ENCODE measurements around the gene PTPN13. TPM values are rescaled to one million over a fixed set of nuclear protein-coding genes. Genes with fewer than 3 reads are reported as not detected.

Gene PTPN13
- total and polyA plus RNA-seq, 8 donors, result 1.9 to 9.1 (median 6.7) TPM

DNA sequence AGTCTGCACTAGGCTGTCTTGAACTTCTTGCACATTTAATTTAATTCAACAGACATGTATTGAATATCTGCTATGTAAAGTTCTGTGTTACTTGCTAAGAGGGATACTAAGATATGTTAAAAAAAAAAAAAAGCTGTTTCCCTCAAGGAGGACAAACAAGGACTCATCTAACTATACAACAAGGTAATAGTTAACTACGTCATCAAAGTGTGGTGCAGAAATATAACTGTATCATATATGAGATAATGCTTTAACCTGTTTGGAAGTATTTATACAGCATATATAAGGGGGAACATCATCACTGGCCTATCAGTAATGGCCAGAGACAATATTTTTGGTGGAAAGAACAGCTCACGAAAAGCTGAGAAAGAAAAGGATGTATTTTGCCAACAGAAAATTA lies 89.9 kb downstream of the PTPN13 start:
- no peaks in the 10 kb centered on the region for H3K4me1 ChIP-seq
- intact Hi-C loops (cut with DNase I), result no loop called here
- TF ChIP-seq, protein P1, sequence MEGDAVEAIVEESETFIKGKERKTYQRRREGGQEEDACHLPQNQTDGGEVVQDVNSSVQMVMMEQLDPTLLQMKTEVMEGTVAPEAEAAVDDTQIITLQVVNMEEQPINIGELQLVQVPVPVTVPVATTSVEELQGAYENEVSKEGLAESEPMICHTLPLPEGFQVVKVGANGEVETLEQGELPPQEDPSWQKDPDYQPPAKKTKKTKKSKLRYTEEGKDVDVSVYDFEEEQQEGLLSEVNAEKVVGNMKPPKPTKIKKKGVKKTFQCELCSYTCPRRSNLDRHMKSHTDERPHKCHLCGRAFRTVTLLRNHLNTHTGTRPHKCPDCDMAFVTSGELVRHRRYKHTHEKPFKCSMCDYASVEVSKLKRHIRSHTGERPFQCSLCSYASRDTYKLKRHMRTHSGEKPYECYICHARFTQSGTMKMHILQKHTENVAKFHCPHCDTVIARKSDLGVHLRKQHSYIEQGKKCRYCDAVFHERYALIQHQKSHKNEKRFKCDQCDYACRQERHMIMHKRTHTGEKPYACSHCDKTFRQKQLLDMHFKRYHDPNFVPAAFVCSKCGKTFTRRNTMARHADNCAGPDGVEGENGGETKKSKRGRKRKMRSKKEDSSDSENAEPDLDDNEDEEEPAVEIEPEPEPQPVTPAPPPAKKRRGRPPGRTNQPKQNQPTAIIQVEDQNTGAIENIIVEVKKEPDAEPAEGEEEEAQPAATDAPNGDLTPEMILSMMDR (IDR thresholded peaks at IDR 0.05), result no peak
- 86 to 92% methylated on average over 2 of the region's 2 CpGs for WGBS, 2 donors
- no peaks in the 10 kb centered on the region for H3K27me3 ChIP-seq
- DNase-seq, result no peak
- H3K9me3 ChIP-seq, result no peaks in the 10 kb centered on the region
- FAIRE-seq, result no peak
- no peaks in the 10 kb centered on the region for H3K36me3 ChIP-seq
- H3K4me3 ChIP-seq, result no peak overlapping the region
- no peak for ATAC-seq
- H3K27ac ChIP-seq, result no peak overlapping the region

DNA sequence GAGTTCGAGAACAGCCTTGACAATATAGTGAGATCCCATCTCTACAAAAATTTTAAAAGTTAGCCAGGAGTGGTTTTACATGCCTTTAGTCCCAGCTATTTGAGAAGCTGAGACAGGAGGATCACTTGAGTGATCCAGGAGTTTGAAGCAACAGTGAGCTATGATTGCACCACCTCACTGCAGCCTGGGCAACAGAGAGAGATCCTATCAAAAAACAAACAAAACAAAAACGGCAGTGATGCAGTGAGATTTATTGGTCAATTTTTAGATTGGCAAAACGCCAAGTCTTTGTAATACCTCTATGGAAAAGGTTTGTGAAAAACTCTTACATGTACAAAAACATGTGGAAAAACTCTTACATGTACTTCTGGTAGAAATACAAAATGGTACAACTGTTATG lies 91.3 kb downstream of the PTPN13 start:
- 36 to 40% methylated on average over 3 of the region's 3 CpGs for WGBS, 2 donors
- TF ChIP-seq, protein P1 (IDR thresholded peaks at IDR 0.05), result no peak
- no peak for ATAC-seq
- H3K4me3 ChIP-seq, result no peak overlapping the region
- no peak for FAIRE-seq
- no peaks in the 10 kb centered on the region for H3K9me3 ChIP-seq
- no peak overlapping the region for H3K27ac ChIP-seq
- H3K4me1 ChIP-seq, result no peaks in the 10 kb centered on the region
- H3K36me3 ChIP-seq, result no peaks in the 10 kb centered on the region
- H3K27me3 ChIP-seq, result no peaks in the 10 kb centered on the region
- no peak for DNase-seq
- intact Hi-C loops (cut with DNase I), result no loop called here

DNA sequence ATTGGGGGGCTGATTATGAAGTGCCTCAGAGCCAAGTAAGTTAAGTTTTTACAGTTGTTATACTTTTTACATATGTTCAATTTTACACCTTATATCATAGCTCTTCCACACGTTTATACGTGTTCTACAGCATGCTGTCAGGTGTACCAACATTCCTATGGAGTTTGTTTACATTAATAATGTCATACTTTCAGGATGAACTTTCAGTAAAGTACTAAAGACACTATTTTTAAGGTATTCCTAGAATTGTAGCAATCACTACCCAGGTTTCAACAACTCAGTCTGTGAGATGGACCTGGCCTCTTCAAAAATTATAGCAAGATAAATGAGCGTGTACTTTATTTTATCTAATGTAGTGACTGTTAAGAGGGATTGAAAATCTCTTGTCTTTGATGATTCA lies 92.6 kb downstream of the PTPN13 start:
- DNase-seq, result no peak
- H3K4me3 ChIP-seq, result no peak overlapping the region
- no peaks in the 10 kb centered on the region for H3K4me1 ChIP-seq
- no peak for FAIRE-seq
- no peak for ATAC-seq
- 81 to 91% methylated on average over 3 of the region's 3 CpGs for WGBS, 2 donors
- H3K27me3 ChIP-seq, result no peaks in the 10 kb centered on the region
- H3K27ac ChIP-seq, result no peak overlapping the region
- no peaks in the 10 kb centered on the region for H3K9me3 ChIP-seq
- intact Hi-C loops (cut with DNase I), result no loop called here
- no peaks in the 10 kb centered on the region for H3K36me3 ChIP-seq
- TF ChIP-seq, protein P1 (IDR thresholded peaks at IDR 0.05), result no peak

DNA sequence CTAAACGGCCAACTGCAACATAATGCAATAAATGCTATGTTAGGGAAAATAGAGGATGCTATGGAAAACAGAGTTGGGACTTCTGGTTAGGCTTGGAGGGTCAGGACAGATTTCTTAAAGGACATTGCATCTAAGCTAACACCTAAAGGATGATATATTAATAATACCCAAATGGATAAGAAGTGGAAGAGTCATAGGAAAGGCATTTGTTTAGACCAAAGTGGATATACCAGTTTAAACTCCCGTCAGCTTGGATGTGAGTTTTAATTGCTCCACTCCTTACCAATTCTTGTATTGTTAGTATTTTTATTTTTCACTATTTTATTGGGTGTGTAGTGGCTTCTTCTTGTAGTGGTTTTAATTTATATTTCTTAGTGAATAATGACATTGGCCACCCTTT lies 93.9 kb downstream of the PTPN13 start:
- no peak overlapping the region for H3K4me3 ChIP-seq
- FAIRE-seq (no peak), DNase-seq (no peak), ATAC-seq (no peak)
- TF ChIP-seq, protein P1 (IDR thresholded peaks at IDR 0.05), result no peak
- no peaks in the 10 kb centered on the region for H3K36me3 ChIP-seq
- 66 to 86% methylated on average over 2 of the region's 2 CpGs for WGBS, 2 donors
- no peaks in the 10 kb centered on the region for H3K9me3 ChIP-seq
- H3K27ac ChIP-seq, result no peak overlapping the region
- H3K4me1 ChIP-seq, result no peaks in the 10 kb centered on the region
- H3K27me3 ChIP-seq, result no peaks in the 10 kb centered on the region
- intact Hi-C loops (cut with DNase I), result no loop called here

DNA sequence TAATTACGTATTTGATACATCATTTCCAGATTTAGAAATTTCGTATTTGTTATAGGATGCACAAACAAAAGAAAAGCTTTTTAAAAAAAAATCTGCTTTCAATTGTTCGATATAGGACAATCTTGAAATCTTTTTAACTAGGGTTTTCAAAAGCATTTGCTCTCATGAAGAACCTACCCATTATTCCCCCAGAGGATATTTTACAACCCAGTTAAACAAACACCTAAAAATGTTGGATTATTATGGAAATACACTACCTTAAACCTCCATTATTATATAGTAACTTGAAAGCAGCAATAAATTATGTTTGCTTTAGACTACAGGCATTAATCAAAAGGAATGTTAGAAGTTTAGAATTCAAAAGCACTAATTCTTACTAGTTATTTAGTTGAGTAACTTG lies 110.5 kb downstream of the PTPN13 start:
- no peak overlapping the region for H3K27ac ChIP-seq
- no peaks in the 10 kb centered on the region for H3K36me3 ChIP-seq
- no peaks in the 10 kb centered on the region for H3K27me3 ChIP-seq
- H3K4me1 ChIP-seq, result no peaks in the 10 kb centered on the region
- ATAC-seq (no peak), DNase-seq (no peak), FAIRE-seq (no peak)
- no peak overlapping the region for H3K4me3 ChIP-seq
- intact Hi-C loops (cut with DNase I), result no loop called here
- TF ChIP-seq, protein P1 (IDR thresholded peaks at IDR 0.05), result no peak
- no peaks in the 10 kb centered on the region for H3K9me3 ChIP-seq
- WGBS, 2 donors, result 92 to 95% methylated on average over 3 of the region's 3 CpGs
